GM21528 (cell line): Measurements from ENCODE around the gene MAP4K3.
"Not testable (repeated sequence)": the region's sequence is repeated elsewhere in the genome, so short reads cannot be mapped to it uniquely, and the experiment has no call there.

Experiments
- ATAC-seq: cut with Tn5 transposase; IDR thresholded peaks from one replicate; pipeline ENCODE4 v1.9.1; 2021; ENCODE audit warnings: mild to moderate bottlenecking, moderate library complexity; ENCODE audit not compliant: unreplicated experiment, low FRiP score

The MAP4K3 gene

DNA sequence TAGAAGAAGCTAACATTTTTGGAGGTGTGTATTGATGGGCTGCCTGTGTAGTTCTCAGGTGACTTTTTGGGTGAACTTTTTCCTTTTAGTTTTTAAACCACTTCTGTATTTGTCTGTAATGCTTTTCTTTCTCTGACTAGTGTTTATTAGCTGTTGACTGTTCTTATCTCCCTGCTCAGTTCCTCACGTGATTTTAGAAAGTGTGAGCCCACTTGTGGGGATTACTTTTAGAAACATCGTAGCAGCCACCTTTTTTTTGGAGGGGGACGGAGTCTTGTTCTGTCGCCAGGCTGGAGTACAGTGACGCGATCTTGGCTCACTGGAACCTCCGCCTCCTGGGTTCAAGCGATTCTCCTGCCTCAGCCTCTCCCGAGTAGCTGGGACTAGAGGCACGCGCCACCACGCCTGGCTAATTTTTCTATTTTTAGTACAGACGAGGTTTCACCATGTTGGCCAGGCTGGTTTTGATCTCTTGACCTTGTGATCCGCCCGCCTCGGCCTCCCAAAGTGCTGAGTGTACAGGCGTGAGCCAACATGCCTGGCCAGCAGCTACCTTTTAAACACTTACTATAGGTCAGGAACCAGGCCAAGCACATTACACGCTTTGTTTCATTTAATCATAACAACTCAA lies 184.1 kb downstream of the MAP4K3 start:
- ATAC-seq = no peak

DNA sequence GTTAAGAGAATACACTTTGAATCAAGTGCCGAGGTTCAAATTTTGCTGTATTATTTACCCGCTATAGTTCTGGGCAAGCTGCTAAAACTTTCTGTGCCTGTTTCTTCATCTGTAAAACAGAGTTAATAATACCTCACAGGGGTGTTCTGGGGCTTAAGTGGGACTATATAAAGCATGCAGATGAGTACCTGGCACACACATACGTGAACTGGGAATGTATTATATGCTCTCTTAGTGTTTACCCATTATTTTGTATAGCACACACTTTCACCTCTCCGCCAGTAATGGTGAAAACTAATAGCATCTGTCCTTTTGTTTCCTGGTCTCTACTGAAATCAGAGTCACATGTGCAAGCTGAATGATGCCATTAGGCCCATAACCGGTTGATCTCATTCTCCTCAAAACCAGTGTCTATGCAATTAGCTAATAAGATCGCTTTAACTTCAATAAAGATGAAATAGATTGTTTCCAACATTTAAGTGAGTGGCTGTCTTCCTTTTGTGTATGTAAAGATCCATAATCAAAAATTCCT lies 189.5 kb downstream of the MAP4K3 start:
- no peak for ATAC-seq

DNA sequence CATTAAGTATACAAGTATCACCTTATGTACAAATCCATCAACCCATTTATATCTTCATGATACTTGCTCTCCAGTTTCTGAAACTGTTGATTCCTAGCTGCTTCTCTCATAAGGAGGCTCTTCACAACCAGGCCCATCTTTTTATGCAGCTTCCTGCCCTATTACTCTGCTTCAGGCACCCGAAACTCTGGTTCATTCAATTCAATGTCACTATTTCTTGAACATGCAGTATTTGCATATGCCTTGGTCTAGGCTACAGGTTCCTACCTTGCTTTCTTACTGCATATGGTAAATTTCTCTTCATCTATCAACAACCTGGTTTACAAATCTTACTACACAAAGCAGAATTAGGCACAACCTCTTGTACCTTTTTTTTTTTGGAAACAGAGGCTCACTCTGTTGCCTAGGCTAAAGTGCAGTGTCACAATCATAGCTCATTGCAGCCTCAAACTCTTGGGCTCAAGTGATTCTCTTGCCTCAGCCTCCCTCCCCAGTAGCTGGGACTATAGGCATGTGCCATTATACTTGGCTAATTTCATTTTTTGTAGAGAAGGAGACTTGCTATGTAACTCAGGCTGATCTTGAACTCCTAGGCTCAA lies 190.6 kb downstream of the MAP4K3 start:
- no peak for ATAC-seq

DNA sequence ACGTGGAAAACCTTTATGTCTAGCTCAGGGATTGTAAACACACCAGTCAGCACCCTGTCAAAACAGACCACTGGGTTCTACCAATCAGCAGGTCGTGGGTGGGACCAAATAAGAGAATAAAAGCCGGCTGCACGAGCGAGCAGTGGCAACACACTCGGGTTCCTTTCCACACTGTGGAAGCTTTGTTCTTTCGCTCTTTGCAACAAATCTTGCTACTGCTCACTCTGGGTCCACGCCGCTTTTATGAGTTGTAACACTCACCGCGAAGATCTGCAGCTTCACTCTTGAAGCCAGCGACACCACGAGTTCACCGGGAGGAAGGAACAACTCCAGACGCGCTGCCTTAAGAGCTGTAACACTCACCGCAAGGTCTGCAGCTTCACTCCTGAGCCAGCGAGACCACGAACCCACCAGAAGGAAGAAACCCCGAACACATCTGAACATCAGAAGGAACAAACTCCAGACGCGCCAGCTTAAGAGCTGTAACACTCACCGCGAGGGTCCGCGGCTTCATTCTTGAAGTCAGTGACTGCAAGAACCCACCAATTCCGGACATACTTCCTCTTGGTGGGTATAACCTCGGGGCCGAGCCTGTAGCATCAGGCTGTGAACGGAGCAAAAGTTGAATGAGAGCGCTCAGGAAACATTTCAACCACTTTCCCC lies 192.0 kb downstream of the MAP4K3 start:
- ATAC-seq = not testable (repeated sequence)

DNA sequence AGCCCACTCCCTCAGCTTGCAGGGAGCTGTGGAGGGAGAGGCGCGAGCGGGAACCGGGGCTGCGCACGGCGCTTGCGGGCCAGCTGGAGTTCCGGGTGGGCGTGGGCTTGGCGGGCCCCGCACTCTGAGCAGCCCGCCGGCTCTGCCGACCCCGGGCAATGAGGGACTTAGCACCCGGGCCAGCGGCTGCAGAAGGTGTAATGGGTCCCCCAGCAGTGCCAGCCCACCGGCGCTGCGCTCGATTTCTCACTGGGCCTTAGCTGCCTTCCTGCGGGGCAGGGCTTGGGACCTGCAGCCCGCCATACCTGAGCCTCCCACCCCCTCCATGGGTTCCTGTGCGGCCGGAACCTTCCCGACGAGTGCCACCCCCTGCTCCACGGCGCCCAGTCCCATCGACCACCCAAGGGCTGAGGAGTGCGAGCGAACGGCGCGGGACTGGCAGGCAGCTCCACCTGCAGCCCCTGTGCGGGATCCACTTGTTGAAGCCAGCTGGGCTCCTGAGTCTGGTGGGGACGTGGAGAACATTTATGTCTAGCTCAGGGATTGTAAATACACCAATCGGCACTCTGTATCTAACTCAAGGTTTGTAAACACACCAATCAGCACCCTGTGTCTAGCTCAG lies 192.7 kb downstream of the MAP4K3 start:
- ATAC-seq = not testable (repeated sequence)

DNA sequence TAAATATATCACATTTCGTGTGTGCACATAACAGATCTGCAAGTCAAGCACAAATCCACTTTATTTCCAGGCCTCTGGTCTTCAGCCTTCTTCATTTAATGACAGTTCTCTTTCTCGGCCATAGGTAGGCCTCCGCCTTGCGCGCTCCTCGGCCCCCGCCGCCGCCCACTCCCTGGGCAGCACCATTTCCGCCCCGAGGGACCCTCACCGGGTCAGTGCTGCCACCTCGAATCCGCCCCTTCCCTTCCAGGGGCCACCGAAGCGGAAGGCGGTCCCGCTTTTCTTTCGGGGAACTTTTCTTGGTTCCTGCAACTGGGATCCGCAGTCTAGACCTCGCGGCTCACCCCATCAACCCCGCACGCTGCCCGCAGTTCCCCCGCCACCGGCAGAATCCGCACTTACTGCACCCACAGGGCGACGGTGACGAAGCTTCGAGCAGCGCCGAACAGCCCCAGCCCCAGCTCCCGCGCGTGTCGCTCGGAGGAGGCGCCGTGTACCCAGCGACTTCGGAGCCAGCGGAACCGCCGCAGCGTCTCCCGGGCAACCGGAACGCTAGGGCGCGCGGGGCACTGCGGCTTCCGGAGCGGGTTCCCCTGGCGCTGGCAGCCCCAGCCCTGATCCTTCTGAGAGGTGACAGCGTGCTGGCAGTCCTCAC lies 193.5 kb downstream of the MAP4K3 start, which contains the start of gene CDKL4:
Gene CDKL4 (minus strand): TSS at position 502 of the 655 bp plus-strand sequence.
- ATAC-seq = no peak

DNA sequence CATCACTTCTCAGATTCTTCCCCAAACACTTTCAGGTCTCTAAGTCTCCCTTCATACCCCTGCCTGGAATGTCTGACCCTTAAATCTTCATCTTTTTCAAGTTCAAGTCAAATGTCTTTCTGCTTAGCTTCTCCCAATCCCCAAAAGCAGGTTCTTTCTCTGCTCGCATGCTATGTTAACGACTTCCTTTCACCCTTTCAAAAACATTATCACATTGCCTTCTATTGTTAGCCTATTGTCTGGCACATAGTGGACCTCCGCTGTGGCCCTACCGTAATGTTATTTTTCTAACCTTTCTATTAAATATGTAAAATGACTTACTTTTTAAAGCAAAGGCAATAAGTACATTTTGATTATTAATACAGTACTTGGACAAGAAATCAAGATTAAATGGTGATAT lies 195.5 kb downstream of the MAP4K3 start:
- no peak for ATAC-seq

DNA sequence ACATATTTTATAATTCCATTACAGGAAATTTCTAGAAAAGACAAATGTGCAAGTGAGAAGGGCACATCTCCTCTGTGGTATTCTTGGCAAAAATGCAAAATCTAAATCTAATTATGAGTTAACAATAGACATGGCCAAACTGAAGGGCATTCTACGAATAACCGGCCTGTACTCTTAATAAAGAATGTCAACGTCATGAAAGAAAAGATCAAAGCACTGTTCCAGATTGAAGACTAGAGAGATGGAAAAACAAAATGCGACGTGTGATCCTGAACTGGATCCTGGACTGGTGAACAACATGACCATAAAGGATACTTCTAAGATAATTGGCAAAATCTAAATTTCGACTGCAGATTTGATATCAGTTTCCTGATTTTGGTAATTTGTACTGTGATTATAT lies 196.3 kb downstream of the MAP4K3 start:
- ATAC-seq = no peak

DNA sequence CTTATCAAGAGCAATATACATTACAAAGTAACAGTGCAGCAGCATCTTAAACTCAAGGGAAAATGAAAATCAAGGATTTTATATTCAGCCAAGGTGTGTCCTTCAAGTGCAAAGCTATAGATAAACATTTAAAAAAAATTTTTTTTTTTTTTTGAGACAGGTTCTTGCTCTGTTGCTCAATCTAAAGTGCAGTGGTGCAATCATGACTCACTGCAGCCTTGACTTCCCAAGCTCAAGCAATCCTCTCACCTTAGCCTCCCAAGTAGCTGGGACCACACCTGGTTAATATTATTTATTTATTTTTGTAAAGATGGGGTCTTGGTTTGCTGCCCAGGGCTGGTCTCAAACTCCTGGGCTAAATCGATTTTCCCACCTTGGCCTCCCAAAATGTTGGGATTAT lies 202.3 kb downstream of the MAP4K3 start:
- no peak for ATAC-seq

DNA sequence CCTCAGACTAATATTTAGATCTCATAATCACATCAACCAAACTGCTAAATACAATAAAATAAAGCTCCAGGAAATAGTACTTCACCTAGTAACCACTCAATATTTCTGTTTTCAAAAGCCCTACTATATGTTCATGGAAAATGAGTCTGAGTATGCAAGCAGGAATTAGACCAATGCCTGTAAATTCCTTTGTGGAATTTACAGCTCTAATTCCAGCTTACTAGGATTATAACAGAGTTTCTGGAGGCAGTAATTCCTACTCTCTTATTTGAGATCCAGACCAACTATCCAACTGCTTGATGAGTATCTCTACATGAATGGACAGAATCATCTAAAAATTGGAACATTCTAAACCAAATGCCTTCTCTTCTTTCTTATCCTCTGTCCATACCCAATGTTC lies 204.9 kb downstream of the MAP4K3 start:
- ATAC-seq = no peak

DNA sequence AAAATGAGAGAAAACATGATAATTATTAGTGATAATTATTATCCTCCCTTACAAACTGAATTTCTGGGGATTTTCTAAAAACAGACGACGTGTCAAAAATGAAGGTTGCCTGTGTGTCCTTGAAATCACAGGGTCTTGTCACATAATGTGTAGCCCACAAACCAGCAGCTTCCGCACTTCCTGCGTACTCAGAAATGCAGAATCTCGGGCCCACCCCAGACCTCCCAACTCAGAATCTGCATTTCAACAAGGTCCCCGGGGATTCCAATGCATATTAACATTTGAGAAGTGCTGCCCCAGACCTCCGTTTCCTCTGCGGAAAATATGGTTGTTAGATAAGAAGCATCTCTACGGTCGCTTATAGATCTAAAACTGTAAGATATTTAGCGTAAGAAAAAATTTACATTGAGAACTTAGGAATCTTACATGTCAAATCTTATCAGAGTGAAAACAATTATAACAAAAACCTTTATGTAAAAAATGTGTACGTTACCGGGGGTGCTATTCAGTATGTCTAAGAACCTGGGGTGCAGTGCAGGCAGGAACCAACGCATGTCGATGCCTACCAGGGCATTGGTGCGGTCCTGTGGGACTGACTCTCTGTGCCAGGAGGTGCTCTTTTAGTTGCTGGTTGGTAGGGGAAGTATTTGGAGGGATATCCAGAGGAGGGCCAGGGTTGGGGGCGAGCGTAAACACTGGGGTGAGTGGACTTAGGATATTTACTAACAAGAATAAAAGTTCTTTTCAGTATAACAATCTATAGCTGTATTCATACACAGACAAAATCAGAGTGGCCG lies 208.5 kb downstream of the MAP4K3 start:
- ATAC-seq = peak; percentile 35

DNA sequence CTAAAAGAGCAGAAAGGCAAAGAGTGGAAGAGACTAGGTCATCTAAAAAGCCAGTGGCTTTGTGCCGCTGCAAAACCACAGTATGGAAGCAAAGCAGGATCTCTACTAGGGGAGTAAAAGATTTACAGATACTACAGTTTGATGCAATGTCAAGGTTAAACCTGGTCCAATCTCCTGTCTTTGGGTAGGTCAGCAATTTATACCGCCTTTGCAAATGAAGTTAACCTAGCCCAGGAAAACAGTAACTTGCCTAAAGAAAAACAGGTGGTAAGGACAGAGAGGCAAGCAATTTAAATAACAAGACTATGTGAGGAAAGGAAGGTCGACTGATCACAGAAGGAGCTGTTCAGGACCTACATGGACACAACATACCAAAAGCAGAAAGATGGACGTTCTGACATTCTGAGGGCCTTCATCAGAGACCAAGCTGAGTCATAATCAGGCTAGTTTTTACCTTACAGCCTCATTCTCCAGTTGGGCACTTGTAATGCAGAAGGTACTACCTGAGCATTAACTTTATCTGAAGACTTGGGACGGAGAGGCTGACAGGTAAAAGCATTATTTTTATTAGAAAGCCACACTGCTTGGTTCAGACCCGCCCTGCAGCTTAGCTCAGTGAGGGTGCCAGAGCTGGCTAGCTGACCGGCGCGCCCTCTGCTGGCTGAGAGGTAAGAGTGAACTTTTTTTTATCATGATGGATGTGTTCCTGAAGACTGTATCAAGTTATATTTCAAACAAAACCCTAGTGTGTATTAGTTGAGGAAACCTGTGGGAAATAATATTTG lies 209.3 kb downstream of the MAP4K3 start:
- ATAC-seq = peak; percentile 86

DNA sequence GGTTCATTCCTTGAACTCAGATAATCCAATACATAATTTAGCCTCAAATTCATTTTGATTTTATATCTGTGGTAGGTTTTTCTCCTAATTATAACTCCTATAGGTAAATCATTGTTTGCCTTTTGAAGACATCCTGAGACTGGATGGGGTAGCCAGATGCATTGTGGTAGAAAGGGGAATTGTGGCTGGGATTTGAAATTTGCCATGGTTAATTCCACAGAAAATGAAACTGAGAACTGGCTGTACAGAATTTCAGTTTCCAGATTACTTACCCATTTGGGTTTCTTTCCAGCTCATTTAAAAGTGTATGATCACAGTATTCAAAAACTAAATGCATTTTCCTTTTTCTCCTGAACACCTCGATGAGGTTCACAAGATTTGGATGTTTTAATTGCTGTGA lies 211.5 kb downstream of the MAP4K3 start:
- ATAC-seq = no peak

DNA sequence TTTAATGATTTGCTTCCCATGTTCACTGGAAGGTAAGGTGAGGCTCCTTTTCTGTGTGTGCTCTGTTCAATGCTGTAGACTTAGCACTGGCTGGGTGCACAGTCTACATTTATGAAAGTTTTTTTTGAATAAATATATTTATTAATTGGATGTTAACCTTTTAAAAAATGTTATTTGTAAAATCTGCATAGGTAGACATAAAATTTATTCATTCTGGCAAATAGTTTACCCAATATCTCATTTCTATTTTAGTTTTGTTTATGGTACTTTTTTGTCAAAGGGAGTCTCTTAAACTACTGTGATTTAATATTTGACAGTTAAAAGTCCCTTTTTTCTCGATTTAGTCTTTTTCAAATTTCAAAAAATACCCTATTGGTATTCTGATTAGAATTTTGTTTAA lies 213.2 kb downstream of the MAP4K3 start:
- no peak for ATAC-seq

DNA sequence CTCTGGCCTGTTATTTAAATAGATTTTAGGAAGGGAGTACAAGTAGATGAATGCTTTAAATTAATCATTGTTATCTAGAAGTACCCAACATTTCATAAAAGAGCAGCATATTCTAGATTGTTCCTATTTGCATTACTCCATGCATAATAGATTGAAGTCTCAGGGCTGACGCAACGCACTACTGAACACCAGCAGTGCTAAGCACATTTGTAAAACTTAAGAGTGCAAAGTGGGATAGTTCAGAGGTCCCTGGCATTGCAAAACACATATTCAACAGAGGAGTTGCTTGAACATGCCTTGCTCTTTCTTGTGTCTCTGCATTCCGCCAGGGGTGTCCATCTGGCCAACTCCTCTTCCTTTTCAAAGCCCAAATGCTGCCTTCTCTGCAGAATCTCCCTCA lies 215.6 kb downstream of the MAP4K3 start:
- ATAC-seq = no peak

DNA sequence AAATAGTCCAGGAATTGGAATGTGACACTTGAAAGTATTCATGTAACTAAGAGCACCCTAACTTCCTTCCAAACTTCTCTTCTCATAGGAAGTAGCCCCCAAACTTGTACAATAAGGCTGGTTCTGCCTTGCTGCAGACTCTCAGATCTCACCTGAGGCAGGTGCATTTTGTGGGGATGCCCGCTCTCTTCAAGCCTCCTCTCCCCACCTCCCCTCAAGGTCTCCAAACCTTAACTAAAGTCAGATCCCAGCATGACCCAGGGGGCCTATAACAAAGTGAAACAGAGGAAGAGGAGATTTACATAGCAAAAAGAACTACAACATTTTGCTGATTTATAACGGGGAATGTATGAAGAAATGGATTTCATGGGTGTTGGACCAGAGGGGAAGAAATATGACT lies 216.9 kb downstream of the MAP4K3 start:
- no peak for ATAC-seq

DNA sequence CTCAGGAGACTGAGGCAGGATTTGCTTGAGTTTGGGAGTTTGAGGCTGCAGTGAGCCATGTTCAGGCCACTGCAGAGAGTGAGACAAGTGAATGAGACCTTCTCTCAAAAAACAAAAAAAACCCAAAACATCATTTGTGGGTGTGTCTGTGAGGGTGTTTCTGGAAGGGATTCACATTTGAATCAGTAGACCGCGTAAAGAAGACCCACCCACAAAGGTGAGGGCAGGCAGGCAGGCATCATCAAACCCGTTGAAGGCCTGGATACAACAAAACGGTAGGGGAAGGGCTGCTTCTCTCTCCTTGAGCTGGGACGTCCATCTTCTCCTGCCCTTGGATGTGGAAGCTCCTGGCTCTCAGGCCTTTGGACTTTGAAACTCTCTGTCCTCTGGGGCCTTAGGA lies 218.7 kb downstream of the MAP4K3 start:
- ATAC-seq = no peak

DNA sequence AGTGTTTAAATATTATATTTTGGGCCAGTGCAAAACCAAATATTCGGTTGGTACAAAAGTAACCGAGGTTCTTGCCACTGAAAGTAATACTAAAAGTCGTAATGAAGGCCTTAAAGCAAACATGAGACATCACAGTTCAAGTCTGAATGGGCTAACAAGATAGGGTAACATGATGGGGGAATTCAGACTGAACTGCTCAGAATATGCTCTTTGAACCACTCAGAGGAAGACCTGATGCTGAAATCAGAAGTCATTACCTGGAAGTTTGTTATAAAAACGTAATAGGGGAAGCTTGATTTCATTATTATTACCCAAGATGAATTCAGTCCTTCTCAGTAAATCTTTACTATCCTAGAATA lies 219.9 kb downstream of the MAP4K3 start:
- no peak for ATAC-seq
